Upper lobe of left lung (tissue), 4 donors: ENCODE data around the gene SAA4.

Experiments
- CTCF ChIP-seq, 6 experiments: fragments of 450-650 bp in 4 of 6; fragments of 200-600 bp in 2 of 6; sonication (generic) in 2 of 6; IDR thresholded peaks; one replicate each; pipeline ENCODE4 v1.5.1; 2016 to 2019; ENCODE audit warnings: antibody characterized with exemption in 6 of 6
- EP300 ChIP-seq, 4 donors: sonication (generic); formaldehyde crosslinking; IDR thresholded peaks; one replicate each; pipeline ENCODE4 v1.5.1; 2017; ENCODE audit warnings: antibody characterized with exemption in 4 of 4, control low read depth in 2 of 4
- POLR2A ChIP-seq, 4 donors: fragments of 450-650 bp; IDR thresholded peaks; one replicate each; pipeline ENCODE4 v1.5.1; 2016 to 2017; ENCODE audit warnings: antibody characterized with exemption in 4 of 4, mild to moderate bottlenecking in 2 of 4
- POLR2AphosphoS5 ChIP-seq, 2 donors: sonication (generic); formaldehyde crosslinking; IDR thresholded peaks; one replicate each; pipeline ENCODE4 v1.5.1; 2017; ENCODE audit warnings: antibody characterized with exemption in 2 of 2

- TF ChIP-seq POLR2AphosphoS5 (IDR thresholded peaks at IDR 0.05): no peak
- TF ChIP-seq POLR2A (IDR thresholded peaks at IDR 0.05): no peak
- no peak for TF ChIP-seq CTCF (IDR thresholded peaks at IDR 0.05)
- TF ChIP-seq EP300 (IDR thresholded peaks at IDR 0.05): no peak
Measured at GRCh38 chr11:18248561-18248960, 12.0 kb upstream of the SAA4 start, which contains the start of gene SAA2.
